WTC11 (cell line): ENCODE measurements around the gene RASAL3. TPM values are rescaled to one million over a fixed set of nuclear protein-coding genes. Genes with fewer than 3 reads are reported as not detected.

Experiments
- ATAC-seq: fragments of 200-7000 bp; cut with Tn5 transposase; 2 replicates; pipeline ENCODE4 v1.10.0; 2021; ENCODE audit warnings: mild to moderate bottlenecking, moderate library complexity
- CTCF ChIA-PET: fragments of 300-600 bp; sonication (Branson Sonifier 250); formaldehyde crosslinking; loops from one replicate; lab custom pipeline; 2021; ENCODE audit warnings: antibody characterized with exemption; lab: Charles Lee
- POLR2A ChIA-PET: fragments of 350-600 bp; sonication (Branson Sonifier 250); formaldehyde crosslinking; loops from one replicate; lab custom pipeline; 2021; ENCODE audit warnings: antibody characterized with exemption; lab: Charles Lee
- DNase-seq: peaks from one replicate; pipeline ENCODE4 v3.0.0; 2021; ENCODE audit warnings: low spot score
- H3K27ac Mint-ChIP-seq: 2 replicates; pipeline ENCODE4 v1.8.0; 2021; ENCODE audit warnings: mixed read lengths
- H3K27me3 Mint-ChIP-seq: 2 replicates; pipeline ENCODE4 v1.8.0; 2021; ENCODE audit warnings: low read depth, mild to moderate bottlenecking, moderate library complexity, mixed read lengths
- H3K36me3 Mint-ChIP-seq: 2 replicates; pipeline ENCODE4 v1.8.0; 2021; ENCODE audit warnings: mixed read lengths
- H3K4me1 Mint-ChIP-seq: 2 replicates; pipeline ENCODE4 v1.8.0; 2022; ENCODE audit warnings: mixed read lengths
- H3K4me3 Mint-ChIP-seq: 2 replicates; pipeline ENCODE4 v1.8.0; 2021; ENCODE audit warnings: mild to moderate bottlenecking, moderate library complexity, mixed read lengths
- H3K9me3 Mint-ChIP-seq: 2 replicates; pipeline ENCODE4 v1.8.0; 2021; ENCODE audit warnings: mixed read lengths
- CREM ChIP-seq: sonication (generic); formaldehyde crosslinking; IDR thresholded peaks from 2 replicates; pipeline ENCODE4 v1.8.1; 2022; ENCODE audit warnings: mild to moderate bottlenecking, missing genetic modification reagents, moderate library complexity
- CTCF ChIP-seq: fragments of 200-600 bp; IDR thresholded peaks from 2 replicates; pipeline ENCODE4 v1.8.0; 2022; ENCODE audit warnings: antibody characterized with exemption
- ELF4 ChIP-seq: sonication (generic); formaldehyde crosslinking; IDR thresholded peaks from 2 replicates; pipeline ENCODE4 v1.8.1; 2022; ENCODE audit warnings: low read depth, mild to moderate bottlenecking, moderate library complexity, missing genetic modification reagents
- FOXK1 ChIP-seq: sonication (generic); formaldehyde crosslinking; IDR thresholded peaks from 2 replicates; pipeline ENCODE4 v1.8.0; 2022; ENCODE audit warnings: mild to moderate bottlenecking, moderate library complexity, missing genetic modification reagents
- FOXP4 ChIP-seq: sonication (generic); formaldehyde crosslinking; IDR thresholded peaks from 2 replicates; pipeline ENCODE4 v1.8.0; 2022; ENCODE audit warnings: mild to moderate bottlenecking, missing genetic modification reagents
- GABPB1 ChIP-seq: sonication (generic); formaldehyde crosslinking; IDR thresholded peaks from 2 replicates; pipeline ENCODE4 v1.8.1; 2023; ENCODE audit warnings: mild to moderate bottlenecking, missing genetic modification reagents
- JUN ChIP-seq: sonication (generic); formaldehyde crosslinking; IDR thresholded peaks from 2 replicates; pipeline ENCODE4 v1.8.0; 2023; ENCODE audit warnings: mild to moderate bottlenecking, missing genetic modification reagents
- NR2C2 ChIP-seq: sonication (generic); formaldehyde crosslinking; IDR thresholded peaks from 2 replicates; pipeline ENCODE4 v1.8.0; 2022; ENCODE audit warnings: mild to moderate bottlenecking, missing genetic modification reagents
- PRRX2 ChIP-seq: fragments of 250-450 bp; sonication (Bioruptor Pico); IDR thresholded peaks from 2 replicates; pipeline ENCODE4 v1.8.0; 2021; ENCODE audit warnings: mild to moderate bottlenecking
- TP53 ChIP-seq: sonication (generic); formaldehyde crosslinking; IDR thresholded peaks from 2 replicates; pipeline ENCODE4 v1.8.1; 2023; ENCODE audit warnings: mild to moderate bottlenecking, missing genetic modification reagents
- total RNA-seq: library from RNA; stranded (reverse); gene quantifications from 3 replicates; pipeline ENCODE4 v1.2.3, GENCODE V29; 2021
- TF ChIP-seq, protein P1 (sequence below): sonication (generic); formaldehyde crosslinking; IDR thresholded peaks from 2 replicates; pipeline ENCODE4 v1.8.1; 2022; ENCODE audit warnings: mild to moderate bottlenecking, moderate library complexity, missing genetic modification reagents
- TF ChIP-seq, protein P2 (sequence below): sonication (generic); formaldehyde crosslinking; IDR thresholded peaks from 2 replicates; pipeline ENCODE4 v1.8.1; 2023; ENCODE audit warnings: mild to moderate bottlenecking, missing genetic modification reagents, moderate library complexity
- TF ChIP-seq, protein P3 (sequence below): fragments of 250-450 bp; sonication (Bioruptor Pico); IDR thresholded peaks from 2 replicates; pipeline ENCODE4 v1.8.0; 2021; ENCODE audit warnings: mild to moderate bottlenecking
- TF ChIP-seq, protein P4 (sequence below): fragments of 250-450 bp; sonication (Bioruptor Pico); IDR thresholded peaks from 2 replicates; pipeline ENCODE4 v1.9.0; 2021; ENCODE audit warnings: moderate library complexity, mild to moderate bottlenecking, inconsistent platforms, borderline replicate concordance

Gene RASAL3
- total RNA-seq, 1 experiment from 2014 or later, result 1.6 TPM

DNA sequence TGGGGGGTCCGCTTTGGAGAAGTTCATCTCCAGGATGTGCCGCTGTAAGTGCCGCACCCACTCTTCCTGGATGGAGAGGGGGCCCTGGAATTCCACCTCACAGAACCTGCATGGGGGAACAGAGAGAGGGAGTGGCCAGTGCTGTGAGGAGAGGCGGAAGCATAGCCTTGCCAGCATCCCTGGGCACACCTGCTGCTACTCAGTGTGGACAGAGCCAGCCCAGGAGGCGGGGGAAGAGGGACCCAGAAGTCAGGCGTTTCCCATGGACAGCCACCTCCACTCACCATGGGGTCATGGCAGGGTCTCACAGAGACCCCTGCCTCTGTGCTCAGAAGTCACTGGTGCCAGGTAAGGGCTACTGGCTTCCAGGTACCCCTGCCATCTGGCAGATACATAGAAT is 41.2 kb downstream of the RASAL3 start:
- TF ChIP-seq NR2C2 (CRISPR knock-in tag) (no peak), JUN (CRISPR knock-in tag) (no peak)
- Mint-ChIP-seq H3K4me3 (no peak overlapping the region), H3K9me3 (no peaks in the 10 kb centered on the region), H3K4me1 (peaks cover 3% of the 10 kb centered on the region), H3K36me3 (peaks cover 35% of the 10 kb centered on the region), H3K27me3 (no peaks in the 10 kb centered on the region), H3K27ac (no peak overlapping the region)
- POLR2A ChIA-PET, result no interaction called here
- ATAC-seq (no peak), DNase-seq (no peak)
- CTCF ChIA-PET, result interaction anchor here (1.5 kb wide), 1 partner anchor 30 kb away, joined by 5 read pairs; no protein-coding TSS in a partner anchor

- CTCF ChIA-PET, result interaction anchor here (0.9 to 5.8 kb wide), 3 partner anchors 30 to 170 kb away, joined by 3 to 128 read pairs (median 5); no protein-coding TSS in a partner anchor
- H3K4me3 Mint-ChIP-seq, result no peak overlapping the region
- no peak overlapping the region for H3K27ac Mint-ChIP-seq
- peaks cover 9% of the 10 kb centered on the region for H3K4me1 Mint-ChIP-seq
- TF ChIP-seq JUN (CRISPR knock-in tag) (no peak), FOXK1 (CRISPR knock-in tag) (no peak)
- TF ChIP-seq, protein P1, sequence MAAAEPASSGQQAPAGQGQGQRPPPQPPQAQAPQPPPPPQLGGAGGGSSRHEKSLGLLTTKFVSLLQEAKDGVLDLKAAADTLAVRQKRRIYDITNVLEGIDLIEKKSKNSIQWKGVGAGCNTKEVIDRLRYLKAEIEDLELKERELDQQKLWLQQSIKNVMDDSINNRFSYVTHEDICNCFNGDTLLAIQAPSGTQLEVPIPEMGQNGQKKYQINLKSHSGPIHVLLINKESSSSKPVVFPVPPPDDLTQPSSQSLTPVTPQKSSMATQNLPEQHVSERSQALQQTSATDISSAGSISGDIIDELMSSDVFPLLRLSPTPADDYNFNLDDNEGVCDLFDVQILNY, result no peak
- TF ChIP-seq, protein P2, sequence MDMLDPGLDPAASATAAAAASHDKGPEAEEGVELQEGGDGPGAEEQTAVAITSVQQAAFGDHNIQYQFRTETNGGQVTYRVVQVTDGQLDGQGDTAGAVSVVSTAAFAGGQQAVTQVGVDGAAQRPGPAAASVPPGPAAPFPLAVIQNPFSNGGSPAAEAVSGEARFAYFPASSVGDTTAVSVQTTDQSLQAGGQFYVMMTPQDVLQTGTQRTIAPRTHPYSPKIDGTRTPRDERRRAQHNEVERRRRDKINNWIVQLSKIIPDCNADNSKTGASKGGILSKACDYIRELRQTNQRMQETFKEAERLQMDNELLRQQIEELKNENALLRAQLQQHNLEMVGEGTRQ (CRISPR knock-in tag), result no peak
- POLR2A ChIA-PET, result no interaction called here
- H3K27me3 Mint-ChIP-seq, result no peaks in the 10 kb centered on the region
- ATAC-seq (no peak), DNase-seq (no peak)
- H3K36me3 Mint-ChIP-seq, result peaks cover 34% of the 10 kb centered on the region
- H3K9me3 Mint-ChIP-seq, result no peaks in the 10 kb centered on the region
Measured at GRCh38 chr19:15422296-15423075, 41.9 kb downstream of the RASAL3 start.

DNA sequence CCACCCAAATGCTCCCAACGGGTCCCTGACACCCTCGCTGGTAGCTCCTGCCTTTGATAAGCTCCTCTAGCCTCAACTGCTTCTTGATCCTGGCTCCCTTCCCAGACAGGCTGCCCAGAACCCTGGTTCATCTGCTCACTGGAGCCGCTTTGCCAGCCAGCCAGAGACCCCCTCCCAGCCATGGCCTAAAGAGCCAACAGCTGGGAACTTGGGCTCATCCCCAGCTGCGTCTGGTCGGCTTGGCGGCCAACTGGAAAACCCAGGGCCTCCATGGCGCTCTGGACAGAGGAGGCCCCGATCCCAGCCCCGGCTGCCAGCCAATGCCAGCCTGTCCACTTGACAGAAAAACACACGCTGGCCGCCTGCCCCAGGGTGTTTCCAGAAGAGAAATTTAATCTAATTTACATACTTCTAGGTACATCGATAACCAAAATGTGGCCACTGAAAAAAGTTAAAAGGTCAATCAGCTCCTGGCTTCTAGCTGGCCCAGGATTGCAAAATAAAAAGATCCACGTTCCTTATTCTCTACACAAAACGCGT is 42.6 kb downstream of the RASAL3 start:
- TF ChIP-seq CREM, result no peak
- H3K4me1 Mint-ChIP-seq, result peaks cover 14% of the 10 kb centered on the region

DNA sequence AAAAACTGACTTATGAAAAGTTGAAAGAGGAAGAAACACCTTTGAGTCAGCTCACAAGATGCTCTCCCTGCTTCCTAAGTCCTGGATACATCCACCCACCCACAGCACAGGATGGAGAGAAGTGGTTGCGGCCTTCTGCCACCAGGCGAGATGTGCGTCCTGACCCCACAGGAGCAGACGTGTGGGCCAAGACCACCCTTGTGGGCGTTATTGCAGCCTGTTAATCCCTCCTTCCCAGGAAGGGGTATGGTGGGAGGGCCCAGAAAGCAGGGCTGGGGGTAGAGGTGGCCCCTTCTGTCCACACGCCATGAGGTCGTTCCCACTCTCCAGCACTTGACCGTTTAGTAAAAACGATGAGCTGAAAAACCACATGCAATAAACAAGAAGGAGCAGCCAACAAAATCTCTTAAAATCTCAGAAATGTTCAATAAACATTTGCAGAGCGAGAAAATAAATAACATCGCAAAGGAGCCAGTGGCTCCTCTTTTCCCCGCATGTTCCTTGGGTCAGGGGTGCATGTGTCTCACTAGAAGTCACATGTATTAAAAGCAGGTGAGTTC is 43.1 kb downstream of the RASAL3 start:
- H3K4me1 Mint-ChIP-seq, result peaks cover 14% of the 10 kb centered on the region
- no peak overlapping the region for H3K4me3 Mint-ChIP-seq
- ATAC-seq (no peak), DNase-seq (no peak)
- POLR2A ChIA-PET, result interaction anchor here (0.6 kb wide), 1 partner anchor 992 kb away, joined by 8 read pairs; no protein-coding TSS in a partner anchor
- CTCF ChIA-PET, result interaction anchor here (0.9 to 5.8 kb wide), 4 partner anchors 130 to 330 kb away, joined by 3 to 128 read pairs (median 20); no protein-coding TSS in a partner anchor
- no peaks in the 10 kb centered on the region for H3K27me3 Mint-ChIP-seq
- H3K27ac Mint-ChIP-seq, result no peak overlapping the region
- H3K9me3 Mint-ChIP-seq, result 0 out of 2 replicates have a peak, but pooled peaks cover 2% of the 10 kb centered on the region
- peaks cover 33% of the 10 kb centered on the region for H3K36me3 Mint-ChIP-seq
- TF ChIP-seq, protein P3, sequence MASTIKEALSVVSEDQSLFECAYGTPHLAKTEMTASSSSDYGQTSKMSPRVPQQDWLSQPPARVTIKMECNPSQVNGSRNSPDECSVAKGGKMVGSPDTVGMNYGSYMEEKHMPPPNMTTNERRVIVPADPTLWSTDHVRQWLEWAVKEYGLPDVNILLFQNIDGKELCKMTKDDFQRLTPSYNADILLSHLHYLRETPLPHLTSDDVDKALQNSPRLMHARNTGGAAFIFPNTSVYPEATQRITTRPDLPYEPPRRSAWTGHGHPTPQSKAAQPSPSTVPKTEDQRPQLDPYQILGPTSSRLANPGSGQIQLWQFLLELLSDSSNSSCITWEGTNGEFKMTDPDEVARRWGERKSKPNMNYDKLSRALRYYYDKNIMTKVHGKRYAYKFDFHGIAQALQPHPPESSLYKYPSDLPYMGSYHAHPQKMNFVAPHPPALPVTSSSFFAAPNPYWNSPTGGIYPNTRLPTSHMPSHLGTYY (CRISPR knock-in tag), result no peak
- TF ChIP-seq CTCF (no peak), PRRX2 (no peak), GABPB1 (CRISPR knock-in tag) (no peak), TP53 (CRISPR knock-in tag) (no peak), FOXP4 (no peak), ELF4 (CRISPR knock-in tag) (no peak)
- TF ChIP-seq, protein P4, sequence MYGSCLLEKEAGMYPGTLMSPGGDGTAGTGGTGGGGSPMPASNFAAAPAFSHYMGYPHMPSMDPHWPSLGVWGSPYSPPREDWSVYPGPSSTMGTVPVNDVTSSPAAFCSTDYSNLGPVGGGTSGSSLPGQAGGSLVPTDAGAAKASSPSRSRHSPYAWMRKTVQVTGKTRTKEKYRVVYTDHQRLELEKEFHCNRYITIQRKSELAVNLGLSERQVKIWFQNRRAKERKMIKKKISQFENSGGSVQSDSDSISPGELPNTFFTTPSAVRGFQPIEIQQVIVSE (CRISPR knock-in tag), result no peak
- TF ChIP-seq, protein P1, result no peak
- TF ChIP-seq, protein P2 (CRISPR knock-in tag), result no peak

More for the DNA sequence above, 42.6 kb downstream of the RASAL3 start:
- H3K36me3 Mint-ChIP-seq, result peaks cover 32% of the 10 kb centered on the region
- no peak for ATAC-seq
- ChIA-PET POLR2A (interaction anchor here (0.6 kb wide), 1 partner anchor 993 kb away, joined by 8 read pairs; no protein-coding TSS in a partner anchor), CTCF (interaction anchor here (0.9 to 5.8 kb wide), 4 partner anchors 31 to 330 kb away, joined by 3 to 128 read pairs (median 4); no protein-coding TSS in a partner anchor)
- H3K27me3 Mint-ChIP-seq, result no peaks in the 10 kb centered on the region
- H3K9me3 Mint-ChIP-seq, result no peaks in the 10 kb centered on the region
- H3K4me3 Mint-ChIP-seq, result no peak overlapping the region
- DNase-seq, result no peak
- no peak overlapping the region for H3K27ac Mint-ChIP-seq
